Measurements from ENCODE around the gene CLCN4.

CLCN4 gene

GRCh38 chrX:10130354-10130753 is 26.4 kb upstream of the CLCN4 start:
- no peak for DNase-seq

- no peak for DNase-seq
Observed at GRCh38 chrX:10133980-10134676, 22.6 kb upstream of the CLCN4 start.

DNA sequence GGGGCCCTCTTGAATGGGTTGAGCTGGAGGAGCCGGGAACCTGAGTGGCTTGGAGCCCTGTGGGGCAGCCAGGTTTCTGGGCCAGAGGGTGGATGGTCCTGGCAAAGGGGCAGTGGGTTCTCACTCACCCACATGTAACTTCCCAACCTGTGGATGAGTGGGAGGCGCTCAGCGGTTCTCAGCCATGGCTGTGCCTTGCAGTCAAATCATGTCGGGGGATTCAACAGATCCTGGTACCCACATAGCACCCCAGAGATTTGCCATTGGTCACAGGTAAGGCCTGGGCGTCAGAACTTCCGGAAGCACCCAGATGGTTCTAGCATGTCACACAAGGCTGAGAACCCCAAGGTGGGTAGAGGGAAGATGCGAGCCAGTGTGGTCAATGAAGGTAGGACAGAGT is 21.9 kb upstream of the CLCN4 start:
- no peak for DNase-seq

- no peak for DNase-seq
Observed at GRCh38 chrX:10135561-10136399, 21.0 kb upstream of the CLCN4 start.

DNA sequence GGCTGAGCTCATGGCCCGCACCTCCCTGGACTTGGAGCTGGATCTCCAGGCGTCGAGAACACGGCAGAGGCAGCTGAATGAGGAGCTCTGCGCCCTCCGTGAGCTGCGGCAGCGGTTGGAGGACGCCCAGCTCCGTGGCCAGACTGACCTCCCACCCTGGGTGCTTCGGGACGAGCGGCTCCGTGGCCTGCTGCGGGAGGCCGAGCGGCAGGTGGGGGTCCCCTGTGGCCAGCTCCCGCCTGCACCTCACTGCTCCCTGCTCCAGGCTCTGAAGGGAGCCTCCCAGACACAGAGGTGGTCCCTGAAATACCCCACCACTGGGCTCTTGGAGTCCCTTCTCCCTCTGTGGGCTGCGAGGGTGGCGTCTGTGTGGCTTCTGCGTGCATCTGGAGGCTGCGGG is 18.0 kb upstream of the CLCN4 start:
- no peak for DNase-seq

DNA sequence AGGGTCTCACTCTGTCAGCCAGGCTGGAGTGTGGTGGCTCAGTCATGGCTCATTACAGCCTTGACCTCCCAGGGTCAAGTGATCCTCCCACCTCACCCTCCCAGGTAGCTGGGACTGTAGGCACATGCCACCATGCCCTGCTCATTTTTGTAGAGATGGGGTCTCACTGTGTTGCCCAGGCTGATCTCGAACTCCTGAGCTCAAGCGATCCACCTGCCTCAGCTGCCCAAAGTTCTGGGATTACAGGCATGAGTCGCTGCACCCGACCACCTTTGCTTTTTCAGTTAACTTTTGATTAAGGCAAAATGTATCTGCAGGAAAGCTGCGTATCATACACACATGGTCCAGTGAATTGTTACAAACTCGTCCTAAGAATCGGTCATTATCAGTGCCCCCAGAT is 16.5 kb upstream of the CLCN4 start:
- DNase-seq: no peak

GRCh38 chrX:10142041-10142599 is 14.7 kb upstream of the CLCN4 start:
- DNase-seq: no peak

DNA sequence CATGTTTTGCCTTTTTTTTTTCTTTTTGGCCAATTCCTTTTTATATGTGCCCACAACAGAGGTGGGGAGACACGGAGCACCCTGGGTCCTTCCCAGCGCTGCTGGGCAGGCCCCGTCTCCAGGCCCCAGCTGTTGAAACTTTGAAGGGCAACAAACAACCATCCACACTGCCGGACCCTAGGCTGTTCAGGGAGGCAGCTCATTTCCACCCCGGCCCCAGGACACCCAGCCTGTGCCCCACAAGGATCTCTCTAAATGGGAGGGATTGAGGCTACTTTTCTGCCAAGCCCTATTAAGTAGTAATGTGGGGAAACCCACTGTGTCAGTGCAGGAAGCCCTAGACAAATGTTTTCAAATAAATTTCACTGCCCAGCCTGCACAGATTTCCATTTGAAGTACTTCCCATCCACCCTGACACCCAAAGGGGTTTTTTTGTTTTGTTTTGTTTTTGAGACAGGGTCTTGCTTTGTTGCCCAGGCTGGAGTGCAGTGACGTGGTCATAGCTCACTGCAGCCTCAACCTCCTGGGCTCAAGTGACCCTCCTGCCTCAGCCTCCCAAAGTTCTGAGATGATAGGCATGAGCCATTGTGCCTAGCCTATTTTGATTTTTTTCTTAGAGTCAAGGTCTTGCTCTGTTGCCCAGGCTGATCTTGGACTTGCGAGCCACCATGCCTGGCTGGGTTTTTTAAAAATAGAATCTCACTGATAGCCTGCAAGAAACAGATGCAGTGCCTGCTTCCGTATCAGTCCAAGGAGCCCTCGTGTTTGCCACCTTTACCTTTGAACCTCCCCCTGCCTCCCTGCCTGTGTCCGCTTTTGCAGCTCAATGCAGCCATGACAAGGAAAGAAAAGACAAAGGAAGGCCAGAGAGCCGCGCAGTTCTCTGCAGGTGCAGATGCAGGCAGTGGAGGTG is 13.4 kb upstream of the CLCN4 start:
- DNase-seq: no peak

DNA sequence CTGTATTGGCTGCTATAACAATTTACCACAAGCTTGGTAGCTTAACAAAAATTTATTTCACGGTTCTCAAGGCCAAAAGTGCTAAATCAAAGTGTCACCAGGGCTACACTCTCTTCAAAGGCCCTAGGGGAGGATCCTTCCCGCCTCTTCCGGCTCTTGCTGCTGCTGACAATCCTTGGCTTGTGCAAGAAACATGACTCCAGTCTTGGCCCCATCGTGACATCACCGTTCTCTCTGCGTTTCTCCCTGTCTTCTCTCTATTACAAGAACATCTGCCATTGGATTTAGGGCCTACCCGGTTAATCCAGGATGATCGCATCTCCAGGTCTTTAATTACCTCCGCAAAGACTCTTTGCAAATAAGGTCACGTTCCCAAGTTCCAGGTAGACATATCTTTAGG is 10.4 kb upstream of the CLCN4 start:
- DNase-seq: no peak

DNA sequence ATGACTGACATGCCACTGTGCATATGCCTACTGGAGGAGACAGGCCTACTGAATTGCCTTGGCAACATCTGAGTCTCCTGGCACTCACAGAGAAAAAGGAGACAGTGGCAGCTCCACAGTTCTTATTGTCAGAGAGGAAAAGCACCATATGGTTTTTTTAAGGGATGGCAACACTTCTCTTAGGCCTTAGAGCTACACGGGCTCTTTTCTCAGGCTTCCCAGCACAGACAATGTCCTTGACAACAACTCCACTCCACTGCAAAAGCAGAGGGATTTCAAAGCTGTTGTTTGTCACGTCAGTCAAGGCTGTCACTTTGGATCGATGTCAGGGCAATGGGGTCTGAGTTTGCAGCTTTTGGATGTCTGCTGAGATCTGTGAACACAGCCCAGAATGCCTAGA is 4.7 kb upstream of the CLCN4 start:
- no peak for DNase-seq

DNA sequence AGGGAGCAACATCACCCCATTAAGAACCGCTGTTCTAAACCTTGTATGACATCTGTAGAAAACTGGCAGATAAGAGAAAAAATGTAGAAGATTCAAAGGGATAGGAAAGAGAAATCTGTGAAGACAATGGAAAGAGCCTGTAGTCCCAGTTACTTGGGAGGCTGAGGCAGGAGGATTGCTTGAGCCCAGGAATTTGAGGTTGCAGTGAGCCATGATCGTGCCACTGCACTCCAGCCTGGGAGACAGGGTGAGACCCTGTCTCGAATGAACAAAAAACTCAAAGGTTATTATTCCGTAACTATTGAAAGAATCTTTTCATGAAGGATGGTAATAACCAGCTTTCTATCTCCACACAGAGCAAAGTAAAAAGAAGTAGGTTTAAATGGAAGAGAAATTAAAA is 1.6 kb upstream of the CLCN4 start:
- DNase-seq: no peak

DNA sequence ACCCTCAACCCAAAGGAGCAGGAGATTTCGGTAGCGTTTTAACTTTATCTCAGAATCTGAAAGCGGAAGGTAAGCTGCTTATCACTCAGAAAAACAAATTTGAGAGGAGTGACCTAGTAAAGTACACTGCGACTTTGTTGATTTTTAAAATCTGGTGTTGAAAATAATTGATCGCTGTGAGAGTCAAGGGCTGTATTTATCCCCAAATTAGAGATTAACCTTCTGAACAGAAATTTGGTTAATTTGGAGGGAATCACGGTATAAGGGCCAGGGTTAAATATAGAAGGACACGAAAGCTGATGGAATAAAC is 212 bp downstream of the CLCN4 start:
- no peak for DNase-seq

GRCh38 chrX:10157543-10157942 is 768 bp downstream of the CLCN4 start:
- no peak for DNase-seq

DNA sequence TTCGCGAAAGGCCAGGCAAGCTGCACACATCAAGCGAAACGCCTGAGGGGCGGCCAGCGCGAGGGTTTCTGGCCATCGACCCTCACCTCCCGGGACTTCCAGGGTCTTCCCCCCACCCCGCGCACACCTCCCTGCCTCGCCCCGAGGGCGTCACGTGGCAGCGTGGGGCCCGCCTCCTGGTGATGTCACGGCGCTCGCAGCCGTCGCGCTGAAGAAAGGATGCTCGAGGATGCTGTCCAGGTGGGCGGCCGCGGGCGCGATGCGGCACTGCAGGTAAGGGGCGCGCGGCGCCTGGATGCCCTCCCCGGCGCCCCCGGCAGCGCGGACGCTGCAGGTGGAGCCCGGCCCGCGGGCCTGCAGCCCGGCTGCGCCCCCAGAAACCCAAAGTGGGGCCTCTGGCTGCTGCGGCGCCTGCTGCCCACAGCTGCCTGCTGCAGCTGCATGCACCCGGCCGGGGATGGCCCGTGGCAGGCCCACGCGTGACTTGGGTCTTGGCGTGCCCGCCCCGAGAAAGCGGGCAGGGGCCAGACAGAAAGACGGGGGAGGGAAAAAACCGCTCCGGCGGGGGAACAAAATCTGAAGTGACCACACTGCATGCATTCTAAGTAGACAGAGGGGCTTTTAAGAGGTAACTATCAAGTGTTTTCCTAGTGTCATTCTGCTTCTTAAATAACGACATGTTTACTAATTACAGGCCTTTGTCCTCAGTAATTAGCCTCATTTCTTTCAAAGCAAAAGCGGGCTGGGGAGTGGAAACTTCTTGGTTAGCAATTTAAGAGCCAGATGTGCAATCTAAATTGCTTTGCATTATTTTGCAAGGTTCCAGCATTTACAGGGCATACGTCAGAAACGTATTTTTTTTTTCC is 1.7 kb downstream of the CLCN4 start:
- DNase-seq: no peak

- no peak for DNase-seq
Observed at GRCh38 chrX:10159145-10159468, 2.3 kb downstream of the CLCN4 start.

DNA sequence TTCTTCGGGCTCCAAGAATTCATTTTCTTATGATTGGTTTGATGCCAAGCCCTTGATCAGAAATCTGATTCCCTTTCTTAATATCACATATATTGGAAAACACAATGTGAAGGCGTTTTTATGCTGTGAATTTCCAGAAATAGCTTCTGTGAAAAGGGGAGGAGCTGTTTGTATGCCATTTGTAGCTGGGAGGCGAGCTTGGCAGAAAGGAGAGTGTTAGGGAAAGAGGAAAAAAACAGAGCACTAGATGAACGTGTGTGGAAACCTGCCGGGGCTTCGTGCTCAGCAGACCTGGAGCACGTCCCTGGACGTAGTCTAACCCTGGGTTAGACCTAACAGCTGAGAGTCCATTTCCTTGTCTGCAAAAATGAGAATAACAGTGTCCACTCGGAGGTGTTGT is 3.4 kb downstream of the CLCN4 start:
- DNase-seq: no peak

GRCh38 chrX:10163031-10163430 is 6.3 kb downstream of the CLCN4 start:
- DNase-seq: no peak

GRCh38 chrX:10164879-10165278 is 8.1 kb downstream of the CLCN4 start:
- no peak for DNase-seq

- no peak for DNase-seq
Observed at GRCh38 chrX:10165580-10166247, 8.9 kb downstream of the CLCN4 start.

DNA sequence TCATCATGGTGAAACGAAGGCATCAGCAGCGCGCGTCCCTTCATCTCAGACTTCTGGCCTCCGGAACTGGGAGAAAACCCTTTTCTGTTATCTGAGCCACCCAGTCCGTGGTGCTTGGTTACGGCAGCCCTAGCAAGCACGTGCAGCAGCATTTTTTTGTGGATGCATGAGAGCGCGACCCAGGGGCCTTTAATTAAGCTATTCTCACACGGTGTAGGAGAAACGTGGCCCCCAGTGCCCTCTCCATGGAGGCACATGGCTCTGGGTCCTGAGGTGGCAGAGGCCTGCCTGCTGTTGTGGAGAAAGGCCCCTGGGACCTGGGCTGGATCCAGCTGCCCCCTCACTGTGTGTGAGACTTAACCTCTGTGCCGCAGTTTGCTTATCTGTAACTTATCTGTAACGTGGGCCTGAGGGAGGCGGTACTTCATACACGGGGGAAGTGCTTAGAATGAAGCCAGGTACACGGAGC is 9.5 kb downstream of the CLCN4 start:
- DNase-seq: no peak

DNA sequence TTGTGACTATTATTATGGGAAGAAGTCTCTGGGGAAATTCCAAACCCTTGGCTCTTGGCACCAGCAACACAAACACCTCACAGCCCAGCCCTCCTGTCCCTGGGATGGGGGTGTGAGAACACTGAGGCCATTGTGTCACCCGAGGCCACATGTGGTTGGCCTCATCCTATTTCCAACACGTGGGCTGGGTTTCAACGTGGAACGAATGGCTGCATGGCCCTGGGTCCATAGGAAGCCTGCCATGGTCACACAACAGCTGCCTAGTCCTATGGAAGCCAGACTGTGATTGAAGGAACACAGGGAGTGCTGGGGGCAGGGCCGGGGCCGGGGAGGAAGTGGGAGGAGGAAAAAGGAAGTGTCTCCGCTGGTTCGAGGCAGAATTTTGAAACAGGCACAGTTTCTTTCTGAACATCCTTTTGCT is 10.0 kb downstream of the CLCN4 start:
- no peak for DNase-seq

DNA sequence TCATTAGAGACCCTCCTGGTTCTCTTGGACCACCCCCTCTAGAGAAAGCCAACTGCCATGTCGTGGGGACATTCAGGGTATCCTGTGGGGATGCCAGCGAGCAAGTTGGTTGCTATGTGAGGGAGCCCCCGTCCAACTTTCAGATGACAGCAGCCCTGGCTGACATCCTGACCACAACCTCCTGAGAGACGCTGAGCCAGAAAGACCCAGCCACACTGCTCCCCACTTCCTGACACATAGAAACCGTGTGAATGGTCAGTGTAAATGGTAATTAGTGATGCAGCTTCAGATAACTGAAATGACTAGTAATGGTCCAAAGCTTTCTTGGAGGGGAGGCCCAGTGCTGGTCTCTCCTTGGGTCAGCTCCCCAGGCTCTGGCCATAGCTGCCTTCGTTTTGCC is 10.8 kb downstream of the CLCN4 start:
- no peak for DNase-seq

Data from activated naive CD4-positive, alpha-beta T cell (primary cell).